CD1c-positive myeloid dendritic cell (primary cell): ENCODE data around the gene ULK2.
"Not testable (repeated sequence)": the region's sequence is repeated elsewhere in the genome, so short reads cannot be mapped to it uniquely, and the experiment has no call there.

Experiments used
- DNase-seq: peaks from one replicate; pipeline ENCODE4 v3.0.0-alpha.2; 2016; ENCODE audit errors: extremely low spot score

ULK2 gene

GRCh38 chr17:19865021-19865420 lies 2.7 kb downstream of the ULK2 start:
- no peak for DNase-seq

GRCh38 chr17:19860647-19861177 lies 7.0 kb downstream of the ULK2 start:
- DNase-seq = not testable (repeated sequence)

- no peak for DNase-seq
These were observed 10.1 kb downstream of the ULK2 start for GRCh38 chr17:19857640-19858039.

- no peak for DNase-seq
These were observed 33.8 kb downstream of the ULK2 start for GRCh38 chr17:19833914-19834313.

GRCh38 chr17:19830061-19830460 lies 37.7 kb downstream of the ULK2 start:
- no peak for DNase-seq

GRCh38 chr17:19812407-19812806 lies 55.3 kb downstream of the ULK2 start:
- no peak for DNase-seq

GRCh38 chr17:19805006-19805405 lies 62.7 kb downstream of the ULK2 start:
- DNase-seq = no peak

GRCh38 chr17:19800571-19800970 lies 67.2 kb downstream of the ULK2 start:
- DNase-seq = no peak

GRCh38 chr17:19799796-19800195 lies 67.9 kb downstream of the ULK2 start:
- no peak for DNase-seq

GRCh38 chr17:19796457-19796856 lies 71.3 kb downstream of the ULK2 start:
- no peak for DNase-seq

- no peak for DNase-seq
These were observed 75.7 kb downstream of the ULK2 start for GRCh38 chr17:19791918-19792550.

- DNase-seq = no peak
These were observed 79.9 kb downstream of the ULK2 start for GRCh38 chr17:19787733-19788357.

- DNase-seq = no peak
These were observed 81.9 kb downstream of the ULK2 start for GRCh38 chr17:19785854-19786253.

GRCh38 chr17:19781488-19782458 lies 86.0 kb downstream of the ULK2 start:
- no peak for DNase-seq

- no peak for DNase-seq
These were observed 86.9 kb downstream of the ULK2 start for GRCh38 chr17:19780846-19781245.

- no peak for DNase-seq
These were observed 94.2 kb downstream of the ULK2 start for GRCh38 chr17:19773534-19773933.

- no peak for DNase-seq
These were observed 95.6 kb downstream of the ULK2 start for GRCh38 chr17:19771971-19772630.

- no peak for DNase-seq
These were observed 96.6 kb downstream of the ULK2 start for GRCh38 chr17:19770985-19771735.

GRCh38 chr17:19769946-19770652 lies 97.6 kb downstream of the ULK2 start:
- no peak for DNase-seq

GRCh38 chr17:19768046-19768782 lies 99.5 kb downstream of the ULK2 start:
- DNase-seq = peak; percentile 31
